Upper lobe of right lung (tissue), 1 donor: Measurements from ENCODE around the gene AGA. TPM values are rescaled to one million over a fixed set of nuclear protein-coding genes. Genes with fewer than 3 reads are reported as not detected.

Experiments used
- ATAC-seq: fragments of 200-7000 bp; cut with Tn5 transposase; one replicate; pipeline ENCODE4 v1.9.1; 2020; ENCODE audit warnings: mild to moderate bottlenecking, moderate library complexity
- DNase-seq: peaks from one replicate; pipeline ENCODE4 v3.0.0-alpha.2; 2020
- H3K27ac ChIP-seq: fragments of 200-600 bp; one replicate; pipeline ENCODE4 v1.8.0; 2022
- H3K27me3 ChIP-seq: fragments of 200-600 bp; one replicate; pipeline ENCODE4 v1.8.0; 2022; ENCODE audit warnings: mild to moderate bottlenecking
- H3K36me3 ChIP-seq: fragments of 200-600 bp; one replicate; pipeline ENCODE4 v1.8.0; 2022
- H3K4me1 ChIP-seq: fragments of 200-600 bp; one replicate; pipeline ENCODE4 v1.8.0; 2022
- H3K4me3 ChIP-seq: fragments of 200-600 bp; one replicate; pipeline ENCODE4 v1.8.0; 2022; ENCODE audit warnings: mild to moderate bottlenecking
- H3K9me3 ChIP-seq: fragments of 200-600 bp; one replicate; pipeline ENCODE4 v1.8.0; 2022
- intact Hi-C: fragments of 100-400 bp; cut with DNase I; formaldehyde crosslinking; loops from one replicate; pipeline ENCODE4 v1.11.0; 2022
- total RNA-seq: library from RNA; stranded (reverse); fragmentation: NEBNext Ultra II Directional; extraction: Animal tissue kit (Norgen Biotek cat#: 25700); gene quantifications from one replicate; pipeline ENCODE4 v1.2.1, GENCODE V29; 2021
- TF ChIP-seq, protein P1 (sequence below): fragments of 200-600 bp; IDR thresholded peaks from one replicate; pipeline ENCODE4 v1.8.0; 2022; ENCODE audit warnings: antibody characterized with exemption
- donor health status: DM: no; HTN: yes; CAD: no; lungs with severe emphysema.

AGA gene
- total RNA-seq, 1 donor from 2014 or later, result 30.2 TPM

DNA sequence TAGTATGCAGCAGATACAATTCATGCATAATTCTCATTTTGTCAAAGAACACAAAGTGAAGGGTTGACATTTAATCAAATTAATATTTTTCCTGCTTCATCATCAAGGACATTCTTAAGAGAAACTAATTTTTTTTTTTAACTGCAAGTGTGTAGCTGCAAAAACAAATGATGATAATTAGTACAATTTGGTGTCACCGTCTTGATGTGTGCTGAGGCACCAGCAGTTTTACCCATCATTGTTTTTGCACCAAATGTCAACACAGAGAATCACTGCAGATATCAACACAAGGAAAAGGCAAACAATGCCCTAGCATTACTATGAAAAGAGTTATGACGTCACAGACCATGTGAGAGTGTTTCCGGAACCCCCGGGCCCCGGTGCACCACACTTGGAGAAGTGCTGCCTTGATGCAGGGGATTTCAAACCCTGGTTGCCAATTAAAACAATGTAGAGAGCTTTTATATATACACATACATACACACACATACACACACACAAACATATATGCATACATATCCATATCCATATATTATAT lies 55.9 kb downstream of the AGA start:
- no peak overlapping the region for H3K27ac ChIP-seq
- H3K4me3 ChIP-seq, result no peak overlapping the region
- ATAC-seq (no peak), DNase-seq (no peak)
- TF ChIP-seq, protein P1, sequence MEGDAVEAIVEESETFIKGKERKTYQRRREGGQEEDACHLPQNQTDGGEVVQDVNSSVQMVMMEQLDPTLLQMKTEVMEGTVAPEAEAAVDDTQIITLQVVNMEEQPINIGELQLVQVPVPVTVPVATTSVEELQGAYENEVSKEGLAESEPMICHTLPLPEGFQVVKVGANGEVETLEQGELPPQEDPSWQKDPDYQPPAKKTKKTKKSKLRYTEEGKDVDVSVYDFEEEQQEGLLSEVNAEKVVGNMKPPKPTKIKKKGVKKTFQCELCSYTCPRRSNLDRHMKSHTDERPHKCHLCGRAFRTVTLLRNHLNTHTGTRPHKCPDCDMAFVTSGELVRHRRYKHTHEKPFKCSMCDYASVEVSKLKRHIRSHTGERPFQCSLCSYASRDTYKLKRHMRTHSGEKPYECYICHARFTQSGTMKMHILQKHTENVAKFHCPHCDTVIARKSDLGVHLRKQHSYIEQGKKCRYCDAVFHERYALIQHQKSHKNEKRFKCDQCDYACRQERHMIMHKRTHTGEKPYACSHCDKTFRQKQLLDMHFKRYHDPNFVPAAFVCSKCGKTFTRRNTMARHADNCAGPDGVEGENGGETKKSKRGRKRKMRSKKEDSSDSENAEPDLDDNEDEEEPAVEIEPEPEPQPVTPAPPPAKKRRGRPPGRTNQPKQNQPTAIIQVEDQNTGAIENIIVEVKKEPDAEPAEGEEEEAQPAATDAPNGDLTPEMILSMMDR, result no peak
- H3K4me1 ChIP-seq, result no peaks in the 10 kb centered on the region
- intact Hi-C loops, result no loop called here
- no peaks in the 10 kb centered on the region for H3K9me3 ChIP-seq
- H3K27me3 ChIP-seq, result no peaks in the 10 kb centered on the region
- no peaks in the 10 kb centered on the region for H3K36me3 ChIP-seq

GRCh38 chr4:177385576-177386277 lies 56.5 kb downstream of the AGA start:
- no peak for ATAC-seq
- no peaks in the 10 kb centered on the region for H3K36me3 ChIP-seq
- no peak for DNase-seq
- H3K4me3 ChIP-seq, result no peak overlapping the region
- no peak overlapping the region for H3K27ac ChIP-seq
- TF ChIP-seq, protein P1, result no peak
- intact Hi-C loops, result no loop called here
- no peaks in the 10 kb centered on the region for H3K9me3 ChIP-seq
- H3K27me3 ChIP-seq, result no peaks in the 10 kb centered on the region
- H3K4me1 ChIP-seq, result no peaks in the 10 kb centered on the region

- Histone ChIP-seq H3K9me3 (no peaks in the 10 kb centered on the region), H3K4me3 (no peak overlapping the region), H3K27ac (no peak overlapping the region), H3K27me3 (no peaks in the 10 kb centered on the region), H3K4me1 (no peaks in the 10 kb centered on the region), H3K36me3 (no peaks in the 10 kb centered on the region)
- intact Hi-C loops, result no loop called here
- TF ChIP-seq, protein P1, result no peak
- no peak for ATAC-seq
- no peak for DNase-seq
Measured at GRCh38 chr4:177384856-177385397, 57.3 kb downstream of the AGA start.

- no peaks in the 10 kb centered on the region for H3K9me3 ChIP-seq
- TF ChIP-seq, protein P1, result no peak
- H3K27me3 ChIP-seq, result no peaks in the 10 kb centered on the region
- ATAC-seq, result peak; percentile 25
- no peak for DNase-seq
- H3K4me1 ChIP-seq, result no peaks in the 10 kb centered on the region
- no peaks in the 10 kb centered on the region for H3K36me3 ChIP-seq
- intact Hi-C loops, result no loop called here
- H3K27ac ChIP-seq, result no peak overlapping the region
- no peak overlapping the region for H3K4me3 ChIP-seq
Measured at GRCh38 chr4:177381762-177382310, 60.4 kb downstream of the AGA start.

Other genes starting within 250 kb of the AGA start
- 0.52 TPM for gene NEIL3, start 132.6 kb downstream of the AGA start, total RNA-seq